ENCODE results near the gene AKNAD1. TPM values are rescaled to one million over a fixed set of nuclear protein-coding genes. Genes with fewer than 3 reads are reported as not detected.

Gene AKNAD1
- total and polyA plus RNA-seq, 8 donors: 0.28 to 2.0 (median 0.37) TPM; not detected in 5

- H3K27ac ChIP-seq: no peak overlapping the region
- no peak overlapping the region for H3K4me3 ChIP-seq
- no peaks in the 10 kb centered on the region for H3K27me3 ChIP-seq
- H3K9me3 ChIP-seq: no peaks in the 10 kb centered on the region
- DNase-seq: no peak
- WGBS, 5 donors: 85 to 92% (median 88%) methylated on average over 3 of the region's 3 CpGs
- no peaks in the 10 kb centered on the region for H3K4me1 ChIP-seq
- H3K36me3 ChIP-seq: peaks cover 16 to 80% (median 77%) of the 10 kb centered on the region in 4 donors
- TF ChIP-seq EP300 (IDR thresholded peaks at IDR 0.05) (no peak), POLR2AphosphoS5 (IDR thresholded peaks at IDR 0.05) (no peak), POLR2A (IDR thresholded peaks at IDR 0.05) (no peak), CTCF (IDR thresholded peaks at IDR 0.05) (no peak)
- intact Hi-C loops (cut with DNase I; ENCODE audit: low total_unique reads): no loop called here
Measured at GRCh38 chr1:108767708-108768107, 89.2 kb downstream of the AKNAD1 start.

- peaks cover 13 to 83% (median 80%) of the 10 kb centered on the region in 4 donors for H3K36me3 ChIP-seq
- WGBS, 5 donors: 56 to 76% (median 70%) methylated on average over 1 of the region's 1 CpG
- DNase-seq: no peak
- TF ChIP-seq EP300 (IDR thresholded peaks at IDR 0.05) (no peak), POLR2A (IDR thresholded peaks at IDR 0.05) (no peak), POLR2AphosphoS5 (IDR thresholded peaks at IDR 0.05) (no peak), CTCF (IDR thresholded peaks at IDR 0.05) (no peak)
- intact Hi-C loops (cut with DNase I; ENCODE audit: low total_unique reads): no loop called here
- H3K4me1 ChIP-seq: no peaks in the 10 kb centered on the region
- no peaks in the 10 kb centered on the region for H3K9me3 ChIP-seq
- no peaks in the 10 kb centered on the region for H3K27me3 ChIP-seq
- no peak overlapping the region for H3K27ac ChIP-seq
- no peak overlapping the region for H3K4me3 ChIP-seq
Measured at GRCh38 chr1:108767115-108767514, 89.8 kb downstream of the AKNAD1 start.

Other genes starting within 250 kb of the AKNAD1 start
- gene HENMT1, start 196.0 kb downstream of the AKNAD1 start, total RNA-seq: 1 to 10 TPM in 3 of 5 donors, not detected in 2; 1.7 to 7.3 (median 2.2) TPM
- gene HENMT1, start 196.0 kb downstream of the AKNAD1 start, polyA plus RNA-seq: 1 to 10 TPM; 2.9 to 3.4 (median 3.1) TPM
- gene PRPF38B, start 164.8 kb downstream of the AKNAD1 start, total RNA-seq: 10 to 100 TPM; 26.3 to 82.3 (median 49.8) TPM
- 10 to 100 TPM; 17.1 to 25.4 (median 24.1) TPM for gene PRPF38B, start 164.8 kb downstream of the AKNAD1 start, polyA plus RNA-seq
- gene FNDC7, start 144.2 kb downstream of the AKNAD1 start, total RNA-seq: not detected
- not detected for gene FNDC7, start 144.2 kb downstream of the AKNAD1 start, polyA plus RNA-seq
- gene STXBP3, start 110.4 kb downstream of the AKNAD1 start, total RNA-seq: 100 to 1,000 TPM in 2 of 5 donors, 10 to 100 TPM in 3; 11.7 to 170 (median 39.0) TPM
- gene STXBP3, start 110.4 kb downstream of the AKNAD1 start, polyA plus RNA-seq: 10 to 100 TPM; 24.9 to 32.5 (median 29.0) TPM
- 10 to 100 TPM in 4 of 5 donors, 1 to 10 TPM in 1; 1.8 to 84.9 (median 21.4) TPM for gene GPSM2, start 19.9 kb upstream of the AKNAD1 start, total RNA-seq
- gene GPSM2, start 19.9 kb upstream of the AKNAD1 start, polyA plus RNA-seq: 10 to 100 TPM in 1 of 3 donors, 1 to 10 TPM in 2; 4.2 to 15.0 (median 6.6) TPM
- gene CLCC1, start 106.4 kb upstream of the AKNAD1 start, total RNA-seq: 10 to 100 TPM in 4 of 5 donors, 1 to 10 TPM in 1; 2.6 to 37.3 (median 16.1) TPM
- 1 to 10 TPM; 4.9 to 9.0 (median 7.3) TPM for gene CLCC1, start 106.4 kb upstream of the AKNAD1 start, polyA plus RNA-seq
- 10 to 100 TPM in 3 of 5 donors, 1 to 10 TPM in 2; 4.9 to 16.9 (median 11.1) TPM for gene WDR47, start 185.0 kb upstream of the AKNAD1 start, total RNA-seq
- gene WDR47, start 185.0 kb upstream of the AKNAD1 start, polyA plus RNA-seq: 1 to 10 TPM; 3.7 to 3.8 (median 3.7) TPM
- gene TAF13, start 218.9 kb upstream of the AKNAD1 start, total RNA-seq: 10 to 100 TPM in 4 of 5 donors, 1 to 10 TPM in 1; 3.5 to 69.9 (median 25.2) TPM
- 10 to 100 TPM; 20.4 to 48.6 (median 46.8) TPM for gene TAF13, start 218.9 kb upstream of the AKNAD1 start, polyA plus RNA-seq
- 10 to 100 TPM in 3 of 5 donors, 1 to 10 TPM in 1, not detected in 1; 2.9 to 70.1 (median 44.6) TPM for gene TMEM167B, start 233.7 kb upstream of the AKNAD1 start, total RNA-seq
- 10 to 100 TPM; 15.4 to 26.9 (median 16.3) TPM for gene TMEM167B, start 233.7 kb upstream of the AKNAD1 start, polyA plus RNA-seq

Data from stomach (tissue), 9 donors.